Testis (tissue), 3 donors: ENCODE data around the gene HRAS. TPM values are rescaled to one million over a fixed set of nuclear protein-coding genes. Genes with fewer than 3 reads are reported as not detected.

Source experiments
- DNase-seq: peaks from one replicate; pipeline ENCODE4 v3.0.0-alpha.2; 2019
- H3K27ac ChIP-seq, 2 donors: fragments of 200-600 bp; sonication (generic); one replicate each; pipeline ENCODE4 v1.5.1; 2019
- H3K27me3 ChIP-seq: fragments of 200-600 bp; sonication (generic); one replicate; pipeline ENCODE4 v1.5.1; 2019
- H3K36me3 ChIP-seq: fragments of 200-600 bp; sonication (generic); one replicate; pipeline ENCODE4 v1.5.1; 2017; ENCODE audit warnings: low read depth; ENCODE audit errors: missing control alignments
- H3K4me1 ChIP-seq: fragments of 200-600 bp; sonication (generic); one replicate; pipeline ENCODE4 v1.5.1; 2019
- H3K4me3 ChIP-seq, 2 donors: fragments of 200-600 bp; sonication (generic); one replicate each; pipeline ENCODE4 v1.5.1; 2017 to 2019
- H3K9me3 ChIP-seq: fragments of 200-600 bp; sonication (generic); one replicate; pipeline ENCODE4 v1.5.1; 2017
- POLR2A ChIP-seq: fragments of 450-650 bp; IDR thresholded peaks from one replicate; pipeline ENCODE4 v1.6.1; 2017; ENCODE audit warnings: antibody characterized with exemption, mild to moderate bottlenecking, moderate library complexity
- WGBS, 2 donors: methylation state at CpG; one replicate each; pipeline ENCODE4 v1.1.5; 2018; 5-methylcytosine and 5-hydroxymethylcytosine counted together
- intact Hi-C: fragments of 100-400 bp; cut with DNase I; formaldehyde crosslinking; loops from one replicate; pipeline ENCODE4 v1.15.1; 2023; ENCODE audit warnings: low total_unique reads
- polyA plus RNA-seq: library from polyadenylated mRNA; stranded (reverse); fragments of 350-450 nt; fragmentation: Illumina TruSeq; extraction: RNeasy Lipid Tissue Mini Kit (QIAGEN cat#74804); gene quantifications from one replicate; pipeline ENCODE4 v1.2.3, GENCODE V29; 2014; ENCODE audit warnings: low read depth, low replicate concordance; ENCODE audit not compliant: insufficient read depth
- total RNA-seq, 2 donors: library from RNA; depleted of rRNA; stranded (reverse); fragments of >200 nt; gene quantifications; one replicate each; pipeline ENCODE4 v1.2.3, GENCODE V29; 2016
- TF ChIP-seq, protein P1 (sequence below), 3 experiments: fragments of 450-650 bp in 2 of 3; fragments of 200-600 bp in 1 of 3; sonication (generic) in 1 of 3; IDR thresholded peaks; one replicate each; pipeline ENCODE4 v1.5.1; 2016 to 2019; ENCODE audit warnings: antibody characterized with exemption in 3 of 3, mild to moderate bottlenecking in 2 of 3, moderate library complexity in 1 of 3

HRAS gene
- total and polyA plus RNA-seq, 3 donors from 2014 or later, result 31.4 to 49.7 (median 35.1) TPM

DNA sequence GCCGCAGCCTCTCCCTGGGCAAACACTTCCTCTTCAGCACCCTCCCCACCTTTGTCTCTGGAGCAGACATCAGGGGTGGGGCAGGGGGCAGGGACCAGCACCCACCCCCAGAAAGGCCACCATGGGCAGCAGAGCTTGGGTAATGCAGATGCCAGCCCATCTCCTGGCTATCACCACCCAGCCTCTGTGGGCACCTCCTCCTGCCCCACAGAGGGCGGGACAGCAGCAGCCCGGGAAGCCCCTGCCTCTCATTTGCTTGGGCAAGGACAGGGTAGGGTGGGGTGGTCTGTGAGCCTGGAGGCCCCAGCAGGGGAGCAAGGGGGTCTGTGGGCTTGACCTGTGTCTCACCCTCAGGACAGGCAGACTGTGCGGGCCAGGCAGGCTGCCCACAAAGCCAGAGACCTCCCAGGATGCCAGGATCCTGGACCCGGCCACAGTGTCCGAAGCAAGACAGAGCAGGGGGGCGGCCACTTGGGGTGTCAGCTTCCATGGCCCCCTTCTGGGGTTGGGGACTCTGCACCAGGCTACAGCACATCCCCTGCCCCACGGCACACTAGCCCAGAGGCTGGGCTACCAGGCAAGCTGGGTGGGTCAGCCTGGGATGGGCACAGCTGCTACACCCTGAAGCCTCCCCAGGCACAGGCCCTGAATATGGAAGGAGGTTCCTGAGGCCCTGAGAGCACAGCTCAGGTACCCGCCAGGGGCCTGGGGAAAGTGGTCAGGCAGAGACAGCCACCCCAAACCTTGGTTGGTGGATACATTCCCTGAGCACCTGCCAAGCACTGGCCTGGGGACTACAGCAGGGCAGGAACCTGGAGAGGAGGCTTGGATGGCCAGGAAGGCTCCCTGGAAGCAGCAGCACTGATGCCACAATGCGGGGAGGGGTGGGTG, 32.8 kb downstream of the HRAS start:
- H3K36me3 ChIP-seq, result no peaks in the 10 kb centered on the region
- DNase-seq, result no peak
- intact Hi-C loops, result no loop called here
- H3K9me3 ChIP-seq, result no peaks in the 10 kb centered on the region
- H3K4me3 ChIP-seq, result no peak overlapping the region
- peaks cover 20% of the 10 kb centered on the region for H3K4me1 ChIP-seq
- no peak for TF ChIP-seq POLR2A
- TF ChIP-seq, protein P1, sequence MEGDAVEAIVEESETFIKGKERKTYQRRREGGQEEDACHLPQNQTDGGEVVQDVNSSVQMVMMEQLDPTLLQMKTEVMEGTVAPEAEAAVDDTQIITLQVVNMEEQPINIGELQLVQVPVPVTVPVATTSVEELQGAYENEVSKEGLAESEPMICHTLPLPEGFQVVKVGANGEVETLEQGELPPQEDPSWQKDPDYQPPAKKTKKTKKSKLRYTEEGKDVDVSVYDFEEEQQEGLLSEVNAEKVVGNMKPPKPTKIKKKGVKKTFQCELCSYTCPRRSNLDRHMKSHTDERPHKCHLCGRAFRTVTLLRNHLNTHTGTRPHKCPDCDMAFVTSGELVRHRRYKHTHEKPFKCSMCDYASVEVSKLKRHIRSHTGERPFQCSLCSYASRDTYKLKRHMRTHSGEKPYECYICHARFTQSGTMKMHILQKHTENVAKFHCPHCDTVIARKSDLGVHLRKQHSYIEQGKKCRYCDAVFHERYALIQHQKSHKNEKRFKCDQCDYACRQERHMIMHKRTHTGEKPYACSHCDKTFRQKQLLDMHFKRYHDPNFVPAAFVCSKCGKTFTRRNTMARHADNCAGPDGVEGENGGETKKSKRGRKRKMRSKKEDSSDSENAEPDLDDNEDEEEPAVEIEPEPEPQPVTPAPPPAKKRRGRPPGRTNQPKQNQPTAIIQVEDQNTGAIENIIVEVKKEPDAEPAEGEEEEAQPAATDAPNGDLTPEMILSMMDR (IDR thresholded peaks at IDR 0.05), result no peak
- no peaks in the 10 kb centered on the region for H3K27me3 ChIP-seq
- H3K27ac ChIP-seq, result peak overlapping the region in 1 of 2 donors; percentile 83
- 81 to 100% methylated on average over 2 to 10 of the region's 10 CpGs for WGBS, 2 donors

DNA sequence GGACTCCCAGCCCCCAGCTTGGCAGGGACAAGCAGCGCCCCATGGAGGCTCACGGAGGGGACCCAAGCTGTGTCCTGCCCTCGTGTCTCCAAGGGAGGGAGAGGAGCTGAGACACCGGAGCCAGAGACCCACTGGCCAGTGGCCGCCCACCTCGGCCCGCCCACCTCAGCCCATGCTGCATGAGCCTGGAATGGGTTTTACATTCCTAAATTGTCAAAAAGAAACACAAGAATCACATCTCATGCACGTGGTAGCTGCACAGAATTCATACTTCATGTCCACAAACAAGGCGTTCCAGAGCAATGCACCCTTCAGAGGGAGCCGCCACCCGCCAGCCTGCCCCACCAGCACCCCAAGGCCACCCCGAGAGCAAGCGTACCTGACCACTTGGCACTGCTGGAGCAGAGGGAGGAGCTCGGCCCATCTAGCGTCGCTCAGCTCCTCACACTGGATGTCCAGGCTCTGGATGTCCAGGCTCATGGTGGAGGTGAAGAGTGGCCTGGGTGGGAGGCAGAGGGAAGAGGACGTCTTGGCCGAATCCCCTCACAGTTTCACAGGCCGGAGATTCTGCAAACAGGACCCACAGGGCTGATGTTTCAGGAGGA, 33.6 kb downstream of the HRAS start:
- no peak for TF ChIP-seq POLR2A
- TF ChIP-seq, protein P1 (IDR thresholded peaks at IDR 0.05), result no peak
- Histone ChIP-seq H3K9me3 (no peaks in the 10 kb centered on the region), H3K27me3 (no peaks in the 10 kb centered on the region), H3K36me3 (no peaks in the 10 kb centered on the region), H3K4me3 (no peak overlapping the region), H3K4me1 (peaks cover 20% of the 10 kb centered on the region), H3K27ac (no peak overlapping the region)
- 74 to 78% methylated on average over 12 to 19 of the region's 19 CpGs for WGBS, 2 donors
- intact Hi-C loops, result no loop called here
- no peak for DNase-seq

DNA sequence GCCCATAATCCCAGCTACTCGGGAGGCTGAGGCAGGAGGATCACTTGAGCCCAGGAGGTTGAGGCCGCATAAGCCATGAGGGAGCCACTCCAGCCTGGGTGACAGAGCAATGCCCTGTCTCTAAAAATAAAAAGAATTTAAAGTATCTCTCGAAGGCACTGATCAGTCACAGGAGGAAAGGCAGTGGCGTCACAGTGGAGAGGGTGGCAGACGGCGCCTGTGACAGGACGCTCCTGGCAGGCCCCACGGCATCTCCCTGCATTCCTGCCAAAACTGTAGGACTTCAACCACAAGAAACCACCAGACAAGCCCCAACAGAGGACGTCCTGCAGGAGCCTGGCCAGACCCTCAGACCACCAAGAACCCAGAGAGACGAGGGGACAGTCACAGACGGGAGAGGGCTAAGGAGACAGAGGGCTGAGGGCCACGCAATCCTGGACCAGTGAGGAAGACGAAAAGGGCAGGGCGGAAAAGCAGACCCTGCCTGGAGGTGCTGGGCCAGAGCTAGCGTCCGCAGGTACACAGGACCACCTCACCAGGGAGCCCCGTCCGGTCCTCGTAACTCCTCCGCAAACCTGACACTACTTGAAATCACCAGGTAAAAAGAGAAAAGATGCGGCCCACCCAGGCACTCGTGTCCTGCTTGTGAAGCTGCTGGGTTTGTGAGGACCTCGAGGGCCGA, 34.2 kb downstream of the HRAS start:
- intact Hi-C loops, result no loop called here
- no peaks in the 10 kb centered on the region for H3K36me3 ChIP-seq
- H3K27ac ChIP-seq, result no peak overlapping the region
- no peak for DNase-seq
- H3K4me3 ChIP-seq, result no peak overlapping the region
- peaks cover 22% of the 10 kb centered on the region for H3K4me1 ChIP-seq
- no peaks in the 10 kb centered on the region for H3K9me3 ChIP-seq
- H3K27me3 ChIP-seq, result no peaks in the 10 kb centered on the region
- WGBS, 2 donors, result 90 to 94% methylated on average over 24 of the region's 24 CpGs
- TF ChIP-seq POLR2A, result no peak
- TF ChIP-seq, protein P1 (IDR thresholded peaks at IDR 0.05), result no peak

DNA sequence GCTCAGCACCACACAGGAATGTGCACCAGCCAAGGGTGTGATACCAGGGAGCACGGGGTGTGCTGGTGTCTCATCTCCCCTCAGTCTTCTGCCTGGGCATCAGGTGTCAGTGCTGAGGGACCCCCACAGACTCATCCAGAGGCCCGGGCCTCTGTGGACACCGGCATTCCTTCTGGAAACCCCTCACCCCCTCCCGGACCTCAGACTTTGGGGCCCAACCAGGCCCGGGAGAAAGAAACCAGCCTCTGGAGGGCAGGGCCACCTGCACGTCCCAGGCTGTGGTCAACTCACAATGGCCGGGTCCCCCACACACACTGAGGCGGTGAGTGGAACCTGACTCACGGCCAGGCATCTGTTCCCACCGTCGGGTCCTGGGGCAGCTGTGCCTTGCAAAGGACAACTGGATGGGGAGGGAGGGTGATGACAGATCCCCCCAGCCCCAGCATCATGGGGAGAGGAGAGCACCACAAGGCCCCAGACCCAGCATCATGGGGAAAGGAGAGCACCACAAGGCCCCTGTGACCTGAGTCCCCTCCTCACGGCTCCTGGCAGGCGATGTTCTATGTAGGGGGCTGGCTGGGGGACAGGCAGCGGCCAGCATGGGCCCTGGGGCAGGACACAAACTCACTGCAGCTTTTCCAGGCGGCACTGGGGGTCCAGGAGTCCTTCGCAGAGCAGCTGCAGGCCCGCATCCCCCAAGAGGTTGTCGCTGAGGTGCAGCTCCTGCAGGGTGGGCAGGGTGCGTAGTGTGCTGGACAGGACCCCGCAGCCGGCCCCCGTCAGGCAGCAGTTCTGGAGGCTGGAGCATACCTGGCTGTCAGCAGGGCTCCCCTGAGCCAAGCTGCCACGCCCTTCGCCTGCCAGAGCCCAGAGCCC, 35.9 kb downstream of the HRAS start:
- intact Hi-C loops, result no loop called here
- no peak for TF ChIP-seq POLR2A
- Histone ChIP-seq H3K27me3 (no peaks in the 10 kb centered on the region), H3K4me3 (no peak overlapping the region), H3K36me3 (no peaks in the 10 kb centered on the region), H3K4me1 (peaks cover 16% of the 10 kb centered on the region), H3K27ac (no peak overlapping the region), H3K9me3 (no peaks in the 10 kb centered on the region)
- DNase-seq, result no peak
- WGBS, 2 donors, result 87 to 96% methylated on average over 3 to 24 of the region's 24 CpGs
